ENCODE measurements around the gene EXO1. TPM values are rescaled to one million over a fixed set of nuclear protein-coding genes. Genes with fewer than 3 reads are reported as not detected.

Gene EXO1
- total RNA-seq, 2 experiments from 2014 or later = 48.2 to 50.0 TPM

GRCh38 chr1:241934201-241934848 is 86.3 kb downstream of the EXO1 start:
- DNase-seq (no peak), ATAC-seq (no peak)
- no peaks in the 10 kb centered on the region for H3K27me3 Mint-ChIP-seq (ENCODE audit: low read depth)
- H3K4me1 Mint-ChIP-seq (ENCODE audit: low read depth) = no peaks in the 10 kb centered on the region
- ChIA-PET POLR2A (no interaction called here), CTCF (no interaction called here)
- H3K27ac Mint-ChIP-seq = no peak overlapping the region
- no peaks in the 10 kb centered on the region for H3K9me3 Mint-ChIP-seq (ENCODE audit: insufficient read depth)
- H3K4me3 Mint-ChIP-seq = no peak overlapping the region
- H3K36me3 Mint-ChIP-seq (ENCODE audit: low read depth) = no peaks in the 10 kb centered on the region

- Mint-ChIP-seq H3K9me3 (ENCODE audit: insufficient read depth) (no peaks in the 10 kb centered on the region), H3K4me1 (ENCODE audit: low read depth) (no peaks in the 10 kb centered on the region), H3K4me3 (no peak overlapping the region), H3K36me3 (ENCODE audit: low read depth) (no peaks in the 10 kb centered on the region), H3K27me3 (ENCODE audit: low read depth) (no peaks in the 10 kb centered on the region), H3K27ac (no peak overlapping the region)
- no peak for DNase-seq
- ATAC-seq = no peak
- ChIA-PET CTCF (no interaction called here), POLR2A (no interaction called here)
These were observed 86.9 kb downstream of the EXO1 start for GRCh38 chr1:241934866-241935265.

Other genes with a start within 250 kb of the EXO1 start
- 10 to 100 TPM; 18.2 to 18.7 TPM for gene CHML, start 207.8 kb upstream of the EXO1 start, total RNA-seq
- gene OPN3, start 207.8 kb upstream of the EXO1 start, total RNA-seq = 10 to 100 TPM; 15.2 to 15.9 TPM
- gene WDR64, start 195.9 kb upstream of the EXO1 start, total RNA-seq = under 1 TPM; 0.21 to 0.31 TPM
- not detected for gene BECN2, start 109.6 kb downstream of the EXO1 start, total RNA-seq
- gene MAP1LC3C, start 150.9 kb downstream of the EXO1 start, total RNA-seq = not detected

Measured in activated CD8-positive, alpha-beta T cell treated with anti-CD3 and anti-CD28 coated beads, Interleukin-2, amount 10 ng/mL, durations not matched to agents 7 days and 5 days (primary cell).